ENCODE measurements around the gene OTUB1.

GRCh38 chr11:63951779-63952536, 34.3 kb upstream of the OTUB1 start:
- TF ChIP-seq CTCF (conservative IDR thresholded peaks at IDR 0.05; ENCODE audit: low read length): no peak
- TF ChIP-seq EZH2phosphoT487 (IDR thresholded peaks at IDR 0.05; ENCODE audit: borderline replicate concordance): no peak
